Measurements from ENCODE around the gene HLA-C.
"Not testable (repeated sequence)": the region's sequence is repeated elsewhere in the genome, so short reads cannot be mapped to it uniquely, and the experiment has no call there.

Gene HLA-C

GRCh38 chr6:31268836-31269235, 3.1 kb downstream of the HLA-C start:
- DNase-seq: no peak

DNA sequence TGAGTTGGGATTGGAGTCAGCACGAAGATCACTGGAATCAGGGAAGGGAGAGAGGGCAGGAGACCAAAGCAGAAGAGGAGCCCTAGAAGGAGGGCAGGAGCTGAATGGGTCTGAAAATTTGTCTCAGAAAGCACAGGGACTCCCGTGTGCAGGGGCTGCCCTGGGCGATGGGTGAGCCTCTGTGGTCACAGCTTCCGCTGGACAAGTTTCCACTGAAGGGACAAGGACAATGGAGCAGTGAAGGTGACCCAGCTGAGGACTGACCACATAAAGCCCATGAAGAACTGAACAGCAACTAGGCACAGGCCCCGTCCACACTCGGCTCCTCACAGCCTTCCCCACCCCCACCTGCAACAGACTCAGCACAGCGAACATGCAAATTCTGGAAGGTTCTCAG, 3.5 kb downstream of the HLA-C start:
- DNase-seq: no peak

DNA sequence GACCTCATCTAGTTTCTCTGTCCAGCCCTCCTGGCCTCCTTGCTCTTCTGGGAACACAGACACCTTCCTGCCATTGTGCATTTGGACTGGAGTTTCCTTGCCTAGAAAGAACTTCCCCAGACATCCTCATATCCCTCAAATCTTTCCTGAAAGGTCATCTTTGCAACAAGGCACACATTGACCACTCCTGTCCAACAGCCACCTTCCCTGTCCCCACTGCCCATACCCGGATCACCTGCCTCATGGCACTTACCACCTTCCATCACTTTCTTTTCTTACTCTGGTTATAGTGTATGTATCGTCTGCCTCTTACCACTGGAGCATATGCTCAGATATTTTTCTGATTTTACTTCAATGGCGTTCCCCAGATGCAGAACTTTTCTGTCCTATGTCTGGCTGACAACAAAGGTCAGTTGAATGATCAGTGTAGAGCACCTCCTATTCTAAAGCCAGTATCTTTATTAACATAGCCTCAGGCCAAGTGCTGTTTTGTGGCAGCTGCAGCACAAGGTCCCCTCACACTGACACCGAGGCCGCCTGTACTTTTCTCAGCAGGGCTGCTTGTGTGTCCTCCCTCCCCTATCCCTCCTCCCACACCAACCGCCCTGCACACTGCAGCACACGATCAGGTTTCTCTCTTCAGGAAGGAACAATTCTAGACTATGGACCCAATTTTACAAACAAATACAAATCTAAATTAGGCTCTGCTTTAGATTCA, 4.1 kb downstream of the HLA-C start:
- no peak for DNase-seq

- no peak for DNase-seq
Observed at GRCh38 chr6:31266567-31267360, 5.1 kb downstream of the HLA-C start.

- DNase-seq: no peak
Observed at GRCh38 chr6:31265926-31266325, 6.0 kb downstream of the HLA-C start.

DNA sequence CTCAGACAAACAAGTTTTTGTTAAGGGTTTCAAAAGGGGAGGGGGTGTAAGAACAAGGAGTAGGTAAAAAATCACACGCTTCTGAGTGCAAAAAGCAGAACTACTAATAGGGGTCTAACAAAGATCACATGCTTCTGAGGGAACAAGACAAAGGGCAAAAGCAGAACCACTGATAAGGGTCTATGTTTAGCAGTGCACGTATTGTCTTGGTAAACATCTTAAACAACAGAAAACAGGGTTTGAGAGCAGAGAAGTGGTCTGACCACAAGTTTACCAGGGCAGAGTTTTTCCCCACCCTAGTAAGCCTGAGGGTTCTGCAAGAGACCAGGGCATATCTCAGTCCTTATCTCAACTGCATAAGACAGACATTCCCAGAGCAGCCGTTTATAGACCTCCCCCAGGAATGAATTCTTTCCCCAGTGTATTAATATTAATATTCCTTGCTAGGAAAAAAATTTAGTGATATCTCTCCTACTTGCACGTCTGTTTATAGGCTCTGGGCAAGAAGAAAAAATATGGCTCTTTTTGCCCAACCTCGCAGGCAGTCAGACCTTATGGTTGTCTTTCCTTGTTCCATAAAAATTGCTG, 8.5 kb downstream of the HLA-C start:
- not testable (repeated sequence) for DNase-seq

GRCh38 chr6:31259995-31260394, 11.9 kb downstream of the HLA-C start:
- peak in 2 of 4 experiments; percentile 41 to 68 for DNase-seq

DNA sequence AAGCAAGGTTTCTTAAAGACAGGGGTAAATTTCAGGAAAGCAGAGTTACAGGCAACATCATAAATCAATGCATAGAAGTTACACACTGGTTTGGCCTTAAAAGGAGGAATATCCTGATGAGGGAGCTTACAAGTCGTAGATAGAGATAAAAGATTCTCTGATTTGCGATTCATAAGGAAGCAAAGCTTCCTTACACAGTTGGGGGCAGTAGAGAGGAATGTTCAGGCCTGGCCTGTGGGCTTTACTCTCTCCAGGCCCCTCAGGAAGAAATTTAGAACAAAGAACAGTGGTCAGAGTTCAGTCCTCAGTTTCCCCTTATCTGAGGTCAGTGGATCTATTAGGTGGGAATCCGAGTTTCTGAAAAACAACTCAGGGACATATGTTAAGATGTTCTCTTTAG, 19.3 kb downstream of the HLA-C start:
- no peak for DNase-seq

DNA sequence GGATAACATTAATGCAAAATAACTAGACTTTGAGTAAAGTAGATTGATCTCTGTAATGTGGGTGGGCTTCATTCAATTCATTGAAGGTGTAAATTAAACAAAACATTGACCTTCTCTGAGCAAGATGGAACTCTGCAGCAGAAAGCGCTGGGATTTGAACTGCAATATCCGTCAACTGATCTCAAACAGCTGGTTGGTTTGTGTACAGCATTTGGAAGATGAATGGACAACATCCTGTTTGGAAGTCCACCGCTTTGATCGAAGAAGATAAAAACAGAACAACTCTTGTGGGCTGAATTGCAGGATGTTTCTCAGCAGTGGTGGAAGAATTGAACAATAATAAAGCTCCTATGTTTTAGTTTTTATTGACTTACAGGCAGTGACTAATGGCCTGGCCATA, 20.6 kb downstream of the HLA-C start:
- DNase-seq: no peak

DNA sequence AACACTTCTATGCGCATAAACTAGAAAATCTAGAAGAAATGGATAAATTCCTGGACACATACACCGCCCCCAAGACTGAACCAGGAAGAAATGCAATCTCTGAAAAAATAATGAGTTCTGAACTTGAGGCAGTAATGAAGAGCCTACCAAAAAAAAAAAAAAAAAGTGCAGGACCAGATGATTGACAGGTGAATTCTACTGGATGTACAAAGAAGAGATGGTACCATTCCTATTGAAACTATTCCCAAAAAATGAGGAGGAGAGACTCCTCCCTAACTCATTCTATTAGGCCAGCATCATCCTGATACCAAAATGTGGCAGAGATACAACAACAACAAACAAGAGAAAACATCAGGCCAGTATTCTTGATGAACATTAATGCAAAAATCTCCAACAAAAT, 22.7 kb downstream of the HLA-C start:
- DNase-seq: no peak

DNA sequence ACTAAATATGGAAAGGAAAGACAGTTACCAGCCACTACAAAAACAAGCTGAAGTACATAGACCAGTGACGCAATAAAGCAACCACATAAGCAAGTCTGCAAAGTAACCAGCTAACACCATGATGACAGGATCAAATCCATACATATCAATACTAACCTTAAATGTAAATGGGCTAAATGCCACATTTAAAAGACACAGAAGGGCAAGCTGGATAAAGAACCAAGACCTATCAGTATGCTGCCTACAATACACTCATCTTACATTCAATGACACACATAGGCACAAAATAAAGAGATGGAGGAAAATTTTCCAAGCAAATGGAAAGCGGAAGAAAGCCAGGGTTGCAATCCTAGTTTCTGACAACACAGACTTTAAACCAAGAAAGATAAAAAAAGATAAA, 24.1 kb downstream of the HLA-C start:
- no peak for DNase-seq

DNA sequence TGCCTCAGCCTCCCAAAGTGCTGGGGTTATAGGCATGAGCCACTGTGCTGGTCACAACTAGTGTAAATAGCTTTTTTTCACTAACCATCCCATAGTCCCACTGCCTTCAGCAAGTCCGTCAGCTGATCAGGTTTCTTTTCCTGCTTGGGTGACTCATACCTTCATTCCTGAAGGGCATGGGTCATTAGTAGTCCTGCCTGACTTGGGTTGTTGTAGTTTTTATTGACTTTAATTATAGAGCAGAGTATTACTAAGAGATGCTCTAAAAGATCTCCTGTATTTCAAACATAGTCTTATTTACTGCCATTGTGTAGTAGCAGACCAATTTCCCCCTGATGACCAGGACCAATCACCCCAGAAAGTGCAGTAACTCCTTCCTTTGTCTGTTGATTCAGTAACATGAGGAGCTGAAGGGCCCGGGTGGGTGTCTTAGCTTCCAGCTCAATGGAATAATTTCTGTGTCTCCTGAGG, 25.8 kb downstream of the HLA-C start:
- no peak for DNase-seq

DNA sequence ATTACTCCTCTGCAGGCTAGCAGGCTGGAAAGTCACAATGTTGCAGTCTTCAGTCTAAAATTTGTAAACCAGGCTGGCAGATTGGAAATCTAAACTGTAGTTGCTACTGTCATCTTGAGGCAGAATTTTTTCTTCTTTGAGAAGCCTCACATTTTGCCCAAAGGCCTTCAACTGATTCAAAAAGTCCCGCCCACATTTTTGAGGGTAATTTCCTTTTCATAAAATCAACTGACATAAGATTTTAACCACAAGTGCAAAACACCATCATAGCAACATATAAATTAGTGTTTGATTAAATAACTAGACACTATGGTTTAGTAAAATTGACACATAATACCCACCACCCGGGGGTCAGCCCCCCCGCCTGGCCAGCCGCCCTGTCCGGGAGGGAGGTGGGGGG, 28.4 kb downstream of the HLA-C start:
- no peak for DNase-seq

DNA sequence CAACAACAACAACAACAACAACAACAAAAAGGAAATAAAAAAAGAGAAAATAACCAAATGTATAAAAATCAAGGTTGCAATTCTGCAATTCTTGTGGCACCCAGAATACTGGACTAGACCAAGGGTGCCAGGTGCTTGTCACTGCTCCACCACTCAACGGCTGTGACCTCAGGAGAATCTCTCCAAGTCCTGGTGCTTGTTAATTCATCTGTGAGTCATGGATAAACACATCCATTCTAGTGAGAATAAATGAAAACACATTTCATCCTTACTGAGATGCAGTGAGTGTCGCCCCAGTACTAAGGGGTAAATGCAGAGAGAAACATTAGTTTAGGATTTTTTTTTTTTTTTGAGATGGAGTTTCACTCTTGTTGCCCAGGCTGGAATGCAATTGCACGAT, 32.0 kb downstream of the HLA-C start:
- DNase-seq: no peak

GRCh38 chr6:31234101-31234500, 37.8 kb downstream of the HLA-C start:
- not testable (repeated sequence) for DNase-seq

DNA sequence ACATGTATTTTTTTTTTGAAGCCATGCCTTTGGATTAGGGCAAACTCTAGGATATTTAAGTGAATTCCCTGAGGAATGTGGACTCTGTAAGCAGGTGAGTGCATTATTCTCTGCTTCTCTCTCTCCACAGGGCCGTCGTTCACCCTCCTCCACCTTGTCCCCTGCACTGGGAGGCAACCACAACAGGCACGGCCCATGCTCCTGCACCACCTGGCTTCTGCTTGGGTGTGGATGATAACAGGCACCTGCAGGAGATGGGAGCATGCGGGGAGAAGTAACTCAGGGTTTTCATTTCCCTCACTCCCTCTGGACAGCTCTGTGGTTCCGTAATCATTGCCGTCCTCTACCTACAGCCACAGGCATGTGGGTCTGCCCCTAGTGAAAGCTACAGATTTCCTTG, 43.4 kb downstream of the HLA-C start:
- DNase-seq: no peak

DNA sequence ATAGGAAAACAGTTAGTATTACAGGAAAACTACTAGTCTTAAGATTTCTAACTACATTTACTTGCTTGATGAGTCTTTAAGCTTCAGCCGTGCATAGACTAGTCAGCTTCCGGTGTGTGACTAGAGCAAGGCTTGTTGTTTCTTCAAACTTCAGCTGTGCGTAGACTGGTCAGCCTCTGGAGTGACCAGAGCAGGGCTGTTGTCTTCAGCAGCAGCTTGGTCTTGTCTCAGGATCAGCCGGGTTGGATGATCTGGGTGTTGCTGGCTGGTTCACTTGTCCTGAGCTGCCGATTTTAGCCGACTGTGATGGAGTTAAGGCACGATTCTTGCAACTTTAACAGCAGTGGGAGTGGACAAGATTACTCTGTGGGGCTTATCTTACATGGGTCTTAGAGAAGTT, 44.7 kb downstream of the HLA-C start:
- DNase-seq: no peak

GRCh38 chr6:31225735-31226134, 46.2 kb downstream of the HLA-C start:
- no peak for DNase-seq

DNA sequence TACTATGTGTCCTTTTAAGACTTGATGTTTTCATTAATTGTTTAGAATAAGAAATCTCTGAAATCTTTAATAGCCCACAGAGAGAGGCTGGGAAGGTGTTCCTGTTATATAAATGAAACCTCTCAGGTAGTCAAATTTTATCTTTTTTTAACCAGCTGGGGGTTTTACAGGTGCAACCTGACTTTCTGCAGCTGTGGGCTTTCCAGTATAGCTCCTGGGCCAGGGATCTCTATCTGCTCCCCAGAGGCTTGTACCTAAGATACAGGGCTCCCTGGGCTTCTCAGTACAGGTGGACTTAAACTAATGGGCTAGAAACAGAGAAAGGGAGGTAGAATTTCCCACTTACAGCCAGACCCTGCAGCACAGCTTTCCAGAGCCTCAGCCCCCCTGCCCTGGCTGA, 49.4 kb downstream of the HLA-C start:
- no peak for DNase-seq

Measured in activated CD4-positive, CD25-positive, alpha-beta regulatory T cell (primary cell).